Osteoblast (primary cell): ENCODE data around the gene SLC27A1. TPM values are rescaled to one million over a fixed set of nuclear protein-coding genes. Genes with fewer than 3 reads are reported as not detected.
"Not testable (repeated sequence)": the region's sequence is repeated elsewhere in the genome, so short reads cannot be mapped to it uniquely, and the experiment has no call there.

Experiments used
- DNase-seq: peaks from one replicate; pipeline ENCODE4 v3.0.0; 2011; ENCODE audit warnings: low spot score, mixed read lengths; ENCODE audit not compliant: insufficient read length; ENCODE audit errors: missing footprints
- H2AFZ ChIP-seq: 2 replicates; pipeline ENCODE4 v1.6.0; 2011; ENCODE audit warnings: mild to moderate bottlenecking, low read length
- H3K27ac ChIP-seq: 2 replicates; pipeline ENCODE4 v1.5.1; 2011; ENCODE audit warnings: mild to moderate bottlenecking, low read depth, low read length, moderate library complexity
- H3K27me3 ChIP-seq: 2 replicates; pipeline ENCODE4 v1.6.0; 2012; ENCODE audit warnings: mild to moderate bottlenecking, control low read depth, inconsistent platforms, low read length, moderate library complexity; ENCODE audit not compliant: insufficient read depth
- H3K36me3 ChIP-seq: 2 replicates; pipeline ENCODE4 v1.5.1; 2011; ENCODE audit warnings: mild to moderate bottlenecking, low read length, control low read depth, moderate library complexity; ENCODE audit not compliant: insufficient read depth
- H3K4me1 ChIP-seq: 2 replicates; pipeline ENCODE4 v1.5.1; 2011; ENCODE audit warnings: mild to moderate bottlenecking, low read length, control low read depth, moderate library complexity; ENCODE audit not compliant: insufficient read depth
- H3K4me2 ChIP-seq: 2 replicates; pipeline ENCODE4 v1.6.0; 2011; ENCODE audit warnings: mild to moderate bottlenecking, low read length; ENCODE audit not compliant: insufficient read depth
- H3K4me3 ChIP-seq: fragments of 200-600 bp; sonication (generic); 3 replicates; pipeline ENCODE4 v1.5.1; 2012; ENCODE audit warnings: mild to moderate bottlenecking, low read length, inconsistent platforms; ENCODE audit not compliant: insufficient read depth
- H3K79me2 ChIP-seq: 2 replicates; pipeline ENCODE4 v1.6.0; 2012; ENCODE audit warnings: mild to moderate bottlenecking, low read length, control low read depth, inconsistent platforms; ENCODE audit not compliant: insufficient read depth
- H3K9me3 ChIP-seq: 2 replicates; pipeline ENCODE4 v1.5.1; 2011; ENCODE audit warnings: low read depth, low read length, control low read depth
- H4K20me1 ChIP-seq: 2 replicates; pipeline ENCODE4 v1.6.0; 2012; ENCODE audit warnings: mild to moderate bottlenecking, low read length, control low read depth; ENCODE audit not compliant: insufficient read depth
- total RNA-seq: library from RNA; depleted of rRNA; stranded (reverse); fragments of >200 nt; gene quantifications from 2 replicates; pipeline ENCODE4 v1.2.3, GENCODE V29; 2012
- TF ChIP-seq, protein P1 (sequence below): IDR thresholded peaks from 2 replicates; pipeline ENCODE4 v1.5.1; 2011; ENCODE audit warnings: mild to moderate bottlenecking, low read depth, low read length, moderate library complexity; ENCODE audit errors: extremely low read depth

SLC27A1 gene
- total RNA-seq, 1 donor = 64.4 TPM

DNA sequence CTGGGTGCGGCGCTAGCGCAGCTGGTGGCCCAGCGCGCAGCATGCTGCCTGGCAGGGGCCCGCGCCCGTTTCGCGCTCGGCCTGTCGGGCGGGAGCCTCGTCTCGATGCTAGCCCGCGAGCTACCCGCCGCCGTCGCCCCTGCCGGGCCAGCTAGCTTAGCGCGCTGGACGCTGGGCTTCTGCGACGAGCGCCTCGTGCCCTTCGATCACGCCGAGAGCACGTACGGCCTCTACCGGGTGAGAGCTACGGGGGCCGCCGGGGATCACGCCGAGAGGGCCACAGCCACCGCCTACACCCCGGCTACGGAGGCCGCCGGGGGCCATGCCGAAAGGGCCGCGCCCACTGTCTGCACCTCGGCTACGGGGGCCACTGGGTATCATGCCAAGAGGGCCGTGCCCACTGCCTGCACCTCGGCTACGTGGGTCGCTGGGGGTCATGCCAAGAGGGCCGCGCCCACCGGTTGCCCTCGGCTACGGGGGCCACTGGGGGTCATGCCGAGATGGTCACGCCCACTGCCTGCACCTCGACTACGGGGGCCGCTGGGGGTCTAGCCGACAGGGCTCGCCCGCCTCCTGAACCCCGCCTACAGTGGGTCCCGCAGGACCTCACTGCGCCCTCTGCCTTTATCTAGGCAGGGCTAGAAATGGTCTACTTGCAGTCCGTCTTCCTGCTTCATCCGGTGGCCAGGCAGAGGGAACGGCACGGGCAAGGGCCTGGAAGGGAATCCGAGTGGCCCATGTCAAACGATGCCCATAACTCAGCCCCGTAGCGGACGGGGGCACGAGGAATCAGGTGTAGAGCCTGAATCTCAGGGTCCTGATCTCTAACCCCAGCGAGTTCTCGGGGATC, 41.6 kb downstream of the SLC27A1 start:
- no peaks in the 10 kb centered on the region for H3K9me3 ChIP-seq
- no peaks in the 10 kb centered on the region for H3K27me3 ChIP-seq
- TF ChIP-seq, protein P1, sequence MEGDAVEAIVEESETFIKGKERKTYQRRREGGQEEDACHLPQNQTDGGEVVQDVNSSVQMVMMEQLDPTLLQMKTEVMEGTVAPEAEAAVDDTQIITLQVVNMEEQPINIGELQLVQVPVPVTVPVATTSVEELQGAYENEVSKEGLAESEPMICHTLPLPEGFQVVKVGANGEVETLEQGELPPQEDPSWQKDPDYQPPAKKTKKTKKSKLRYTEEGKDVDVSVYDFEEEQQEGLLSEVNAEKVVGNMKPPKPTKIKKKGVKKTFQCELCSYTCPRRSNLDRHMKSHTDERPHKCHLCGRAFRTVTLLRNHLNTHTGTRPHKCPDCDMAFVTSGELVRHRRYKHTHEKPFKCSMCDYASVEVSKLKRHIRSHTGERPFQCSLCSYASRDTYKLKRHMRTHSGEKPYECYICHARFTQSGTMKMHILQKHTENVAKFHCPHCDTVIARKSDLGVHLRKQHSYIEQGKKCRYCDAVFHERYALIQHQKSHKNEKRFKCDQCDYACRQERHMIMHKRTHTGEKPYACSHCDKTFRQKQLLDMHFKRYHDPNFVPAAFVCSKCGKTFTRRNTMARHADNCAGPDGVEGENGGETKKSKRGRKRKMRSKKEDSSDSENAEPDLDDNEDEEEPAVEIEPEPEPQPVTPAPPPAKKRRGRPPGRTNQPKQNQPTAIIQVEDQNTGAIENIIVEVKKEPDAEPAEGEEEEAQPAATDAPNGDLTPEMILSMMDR = no peak
- peaks cover 32% of the 10 kb centered on the region for H3K4me1 ChIP-seq
- peak overlapping the region; percentile 84 for H3K4me3 ChIP-seq
- H3K4me2 ChIP-seq = peak overlapping the region; percentile 92
- peaks cover 12% of the 10 kb centered on the region for H4K20me1 ChIP-seq
- H2AFZ ChIP-seq = peak overlapping the region; percentile 80
- peaks cover 6% of the 10 kb centered on the region for H3K36me3 ChIP-seq
- peaks cover 53% of the 10 kb centered on the region for H3K79me2 ChIP-seq
- H3K27ac ChIP-seq = peak overlapping the region; percentile 89
- peak; percentile 94 for DNase-seq

DNA sequence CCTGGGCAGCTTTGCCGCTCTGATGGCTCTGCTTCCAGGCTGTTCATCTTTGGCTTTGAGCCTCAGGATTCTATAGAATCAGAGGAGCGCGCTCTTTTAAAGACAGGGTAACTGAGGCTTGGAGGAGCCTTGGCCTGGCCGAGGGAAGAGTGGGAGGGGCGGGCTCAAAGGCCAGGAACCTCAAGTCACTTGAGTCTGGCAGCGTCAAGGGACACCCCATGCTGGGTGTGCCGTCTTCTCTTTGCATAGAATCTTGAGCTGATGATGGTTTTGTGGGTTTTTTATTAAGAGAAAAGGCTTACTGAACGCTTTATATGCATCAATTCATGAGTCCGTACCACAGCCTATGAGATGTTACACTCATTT, 42.2 kb downstream of the SLC27A1 start:
- TF ChIP-seq, protein P1 = no peak
- peak overlapping the region; percentile 89 for H3K27ac ChIP-seq

DNA sequence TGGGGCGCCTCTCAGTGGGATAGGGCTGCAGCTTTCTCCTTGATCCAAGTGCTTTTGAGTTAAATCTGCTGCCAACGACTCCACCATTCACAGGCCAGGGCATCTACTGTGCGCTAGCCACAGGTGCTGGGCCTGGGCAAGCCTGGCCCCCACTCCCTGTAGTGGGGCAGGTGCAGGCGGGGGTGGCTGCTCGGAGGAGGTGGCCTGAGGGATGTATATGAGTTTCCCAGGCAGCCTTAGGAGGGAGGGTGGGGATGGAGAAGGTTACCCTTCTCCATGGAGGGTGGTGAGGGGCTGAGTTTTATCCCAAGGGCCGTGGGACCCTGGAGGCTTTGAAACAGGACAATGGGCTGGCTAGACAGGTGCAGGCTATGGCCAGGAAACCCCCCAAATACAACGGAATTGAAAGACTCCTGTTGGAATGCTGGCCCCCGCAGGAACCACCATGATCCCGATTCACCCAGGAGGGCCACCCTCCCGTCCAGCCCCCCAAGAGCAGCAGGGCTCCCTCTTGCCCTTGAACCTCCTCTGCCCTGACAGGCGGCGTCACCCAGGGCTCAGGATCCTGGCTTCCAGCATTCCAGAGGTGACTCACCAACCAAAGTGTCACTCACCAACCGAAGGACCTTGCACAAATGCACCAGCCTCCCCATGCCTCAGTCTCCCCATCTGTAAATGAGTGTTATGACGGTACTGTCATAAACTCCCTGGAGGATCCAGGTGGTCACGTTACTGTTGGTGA, 45.3 kb downstream of the SLC27A1 start:
- H4K20me1 ChIP-seq = peaks cover 12% of the 10 kb centered on the region
- peaks cover 30% of the 10 kb centered on the region for H3K79me2 ChIP-seq
- H3K4me1 ChIP-seq = peaks cover 15% of the 10 kb centered on the region
- H3K27me3 ChIP-seq = no peaks in the 10 kb centered on the region
- H3K4me2 ChIP-seq = no peak overlapping the region
- no peak overlapping the region for H3K27ac ChIP-seq
- H2AFZ ChIP-seq = no peak overlapping the region
- peak; percentile 69 for DNase-seq
- no peak overlapping the region for H3K4me3 ChIP-seq
- TF ChIP-seq, protein P1 = no peak
- peaks cover 8% of the 10 kb centered on the region for H3K9me3 ChIP-seq
- H3K36me3 ChIP-seq = peaks cover 20% of the 10 kb centered on the region

More for the DNA sequence above, 42.2 kb downstream of the SLC27A1 start:
- peaks cover 51% of the 10 kb centered on the region for H3K79me2 ChIP-seq
- H3K27me3 ChIP-seq = no peaks in the 10 kb centered on the region
- H3K36me3 ChIP-seq = peaks cover 12% of the 10 kb centered on the region
- peak overlapping the region; percentile 80 for H2AFZ ChIP-seq
- peaks cover 12% of the 10 kb centered on the region for H4K20me1 ChIP-seq
- DNase-seq = peak; percentile 46
- H3K4me1 ChIP-seq = peaks cover 32% of the 10 kb centered on the region
- peak overlapping the region; percentile 92 for H3K4me2 ChIP-seq
- H3K9me3 ChIP-seq = peaks cover 5% of the 10 kb centered on the region
- H3K4me3 ChIP-seq = peak overlapping the region; percentile 84

DNA sequence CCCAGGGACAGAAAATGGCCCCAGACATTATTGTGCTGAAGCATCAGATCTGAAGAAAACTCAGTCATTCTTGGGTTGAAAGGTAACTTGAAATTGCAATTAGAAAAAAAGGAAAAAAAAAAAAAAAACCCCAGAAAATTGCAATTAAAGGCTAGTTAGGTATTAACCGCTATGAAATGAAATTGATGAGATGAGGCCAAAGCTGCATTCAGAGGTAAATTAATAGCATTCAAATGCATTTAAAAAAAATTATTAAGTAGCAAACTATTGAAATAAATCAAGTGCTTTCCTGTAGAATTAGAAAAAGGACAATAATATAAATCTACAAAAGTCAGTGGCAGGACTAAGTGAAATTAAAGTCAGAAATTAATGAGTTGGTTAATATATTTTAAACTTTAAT, 47.6 kb downstream of the SLC27A1 start:
- Histone ChIP-seq H3K4me2 (no peak overlapping the region), H3K4me3 (no peak overlapping the region), H3K9me3 (peaks cover 8% of the 10 kb centered on the region), H3K36me3 (peaks cover 20% of the 10 kb centered on the region), H3K4me1 (peaks cover 10% of the 10 kb centered on the region), H4K20me1 (peaks cover 12% of the 10 kb centered on the region), H2AFZ (no peak overlapping the region), H3K27ac (no peak overlapping the region), H3K27me3 (no peaks in the 10 kb centered on the region), H3K79me2 (peaks cover 17% of the 10 kb centered on the region)
- TF ChIP-seq, protein P1 = no peak
- no peak for DNase-seq

DNA sequence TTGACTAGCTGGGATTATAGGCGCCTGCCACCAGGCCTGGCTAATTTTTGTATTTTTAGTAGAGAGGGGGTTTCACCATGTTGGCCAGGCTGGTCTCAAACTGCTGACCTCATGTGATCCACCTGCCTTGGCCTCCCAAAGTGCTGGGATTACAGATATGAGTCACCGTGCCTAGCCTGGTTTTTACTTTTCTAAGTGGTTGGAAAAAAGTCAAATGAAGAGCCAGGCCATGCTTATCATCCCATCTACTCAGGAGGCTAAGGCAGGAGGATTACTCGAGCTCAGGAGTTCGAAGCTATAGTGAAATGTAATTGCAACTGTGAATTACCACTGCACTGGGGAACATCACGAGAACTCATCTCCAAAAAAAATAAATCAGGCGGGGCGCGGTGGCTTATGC, 48.3 kb downstream of the SLC27A1 start:
- peaks cover 12% of the 10 kb centered on the region for H4K20me1 ChIP-seq
- not testable (repeated sequence) for H3K4me1 ChIP-seq, H2AFZ ChIP-seq, H3K27me3 ChIP-seq, H3K4me3 ChIP-seq, H3K9me3 ChIP-seq, H3K4me2 ChIP-seq, DNase-seq, H3K27ac ChIP-seq
- peaks cover 14% of the 10 kb centered on the region for H3K79me2 ChIP-seq
- H3K36me3 ChIP-seq = peaks cover 20% of the 10 kb centered on the region
